Smooth muscle cell (in vitro differentiated cells): ENCODE measurements around the gene EXT2. TPM values are rescaled to one million over a fixed set of nuclear protein-coding genes. Genes with fewer than 3 reads are reported as not detected.

Experiments
- DNase-seq: peaks from one replicate; lab custom pipeline; 2025; ENCODE audit not compliant: unreplicated experiment; lab: John Stamatoyannopoulos, UW
- H2AFZ ChIP-seq: fragments of 200-600 bp; sonication (generic); 2 replicates; pipeline ENCODE4 v1.6.0; 2016; ENCODE audit warnings: antibody characterized with exemption, low read depth, mild to moderate bottlenecking
- H3F3A ChIP-seq: fragments of 200-600 bp; sonication (generic); 2 replicates; pipeline ENCODE4 v1.6.0; 2017; ENCODE audit warnings: antibody characterized with exemption, low read depth
- H3K27ac ChIP-seq: fragments of 200-600 bp; sonication (generic); 2 replicates; pipeline ENCODE4 v1.5.1; 2016; ENCODE audit warnings: low read depth, mild to moderate bottlenecking
- H3K27me3 ChIP-seq: fragments of 200-600 bp; sonication (generic); 2 replicates; pipeline ENCODE4 v1.6.1; 2016; ENCODE audit warnings: low read depth, mild to moderate bottlenecking
- H3K36me3 ChIP-seq: fragments of 200-600 bp; sonication (generic); 2 replicates; pipeline ENCODE4 v1.5.1; 2016; ENCODE audit warnings: low read depth
- H3K4me1 ChIP-seq: fragments of 200-600 bp; sonication (generic); 2 replicates; pipeline ENCODE4 v1.5.1; 2016; ENCODE audit warnings: low read depth
- H3K4me2 ChIP-seq: fragments of 200-600 bp; sonication (generic); 2 replicates; pipeline ENCODE4 v1.6.0; 2016; ENCODE audit warnings: mild to moderate bottlenecking
- H3K4me3 ChIP-seq: fragments of 200-600 bp; sonication (generic); 2 replicates; pipeline ENCODE4 v1.5.1; 2016; ENCODE audit warnings: mild to moderate bottlenecking
- H3K79me2 ChIP-seq: fragments of 200-600 bp; sonication (generic); 2 replicates; pipeline ENCODE4 v1.6.0; 2016; ENCODE audit warnings: low read depth, mild to moderate bottlenecking
- H3K9ac ChIP-seq: fragments of 200-600 bp; sonication (generic); 2 replicates; pipeline ENCODE4 v1.6.0; 2016; ENCODE audit warnings: low read depth
- H3K9me3 ChIP-seq: fragments of 200-600 bp; sonication (generic); replicated peaks from 2 replicates; pipeline ENCODE4 v1.5.1; 2016; ENCODE audit warnings: low read depth
- H4K20me1 ChIP-seq: fragments of 200-600 bp; sonication (generic); 2 replicates; pipeline ENCODE4 v1.6.0; 2016; ENCODE audit warnings: low read depth
- WGBS: methylation state at CpG from one replicate; pipeline ENCODE4 v1.1.7; 2016; ENCODE audit warnings: low lambda C conversion rate; 5-methylcytosine and 5-hydroxymethylcytosine counted together
- polyA plus RNA-seq: library from polyadenylated mRNA; unstranded; fragments of >200 nt; fragmentation: Nextera tagmentation; extraction: Ambion mirVana; gene quantifications from 2 replicates; pipeline ENCODE4 v1.2.1, GENCODE V29; 2016
- total RNA-seq: library from RNA; depleted of rRNA; stranded (reverse); fragments of >200 nt; gene quantifications from 2 replicates; pipeline ENCODE4 v1.2.3, GENCODE V29; 2014
- TF ChIP-seq, protein P1 (sequence below): fragments of 200-600 bp; sonication (generic); IDR thresholded peaks from 2 replicates; pipeline ENCODE4 v1.5.1; 2017; ENCODE audit warnings: borderline replicate concordance, mild to moderate bottlenecking, antibody characterized with exemption; ENCODE audit not compliant: insufficient read depth, poor library complexity, severe bottlenecking

Gene EXT2
- total and polyA plus RNA-seq, 2 experiments from 2014 or later: 87.6 to 144 TPM

DNA sequence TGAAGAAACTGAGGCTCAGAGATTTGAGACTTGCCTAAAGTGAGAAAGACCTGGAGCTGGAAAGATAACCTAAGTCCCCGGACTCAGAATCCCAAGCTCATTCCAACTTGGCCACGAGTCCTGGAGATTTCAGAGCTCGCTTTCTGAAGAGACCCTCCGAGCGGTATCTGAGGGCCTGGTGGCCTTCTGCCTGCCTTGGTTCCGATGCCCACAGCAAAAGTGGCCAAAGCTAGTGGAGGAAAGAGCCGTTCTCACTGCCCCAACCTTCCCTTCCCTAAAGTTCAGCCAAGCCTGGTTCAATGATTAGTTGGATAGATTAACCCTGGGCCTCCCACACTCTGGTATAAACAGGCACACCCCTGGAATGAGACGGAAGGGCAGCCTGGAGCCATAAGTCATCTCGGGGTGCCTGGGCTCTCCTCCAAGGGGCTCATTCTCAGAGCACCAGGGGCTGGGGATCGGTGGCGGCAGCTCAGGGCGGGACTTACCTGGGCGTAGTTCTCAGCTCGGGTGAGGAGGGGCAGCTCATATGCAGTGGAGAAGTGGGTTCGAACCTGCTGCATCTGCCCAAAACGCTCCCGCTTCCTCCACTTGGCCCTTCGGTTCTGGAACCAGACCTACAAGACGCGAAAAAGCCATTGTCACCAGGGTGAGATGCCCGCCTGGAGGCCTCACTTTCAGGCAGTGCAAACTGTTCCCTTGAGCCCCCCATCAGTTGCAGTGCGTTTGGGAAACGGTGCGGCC, 171.7 kb downstream of the EXT2 start:
- no peaks in the 10 kb centered on the region for H3K27me3 ChIP-seq
- no peaks in the 10 kb centered on the region for H3F3A ChIP-seq
- H3K27ac ChIP-seq: no peak overlapping the region
- WGBS: 92% methylated on average over 24 of the region's 24 CpGs
- H2AFZ ChIP-seq: no peak overlapping the region
- no peak for DNase-seq
- H3K4me2 ChIP-seq: no peak overlapping the region
- peaks cover 6% of the 10 kb centered on the region for H3K4me1 ChIP-seq
- H3K79me2 ChIP-seq: no peaks in the 10 kb centered on the region
- no peak overlapping the region for H3K9ac ChIP-seq
- H3K36me3 ChIP-seq: no peaks in the 10 kb centered on the region
- no peaks in the 10 kb centered on the region for H4K20me1 ChIP-seq
- no peak overlapping the region for H3K4me3 ChIP-seq
- H3K9me3 ChIP-seq: no peaks in the 10 kb centered on the region
- TF ChIP-seq, protein P1, sequence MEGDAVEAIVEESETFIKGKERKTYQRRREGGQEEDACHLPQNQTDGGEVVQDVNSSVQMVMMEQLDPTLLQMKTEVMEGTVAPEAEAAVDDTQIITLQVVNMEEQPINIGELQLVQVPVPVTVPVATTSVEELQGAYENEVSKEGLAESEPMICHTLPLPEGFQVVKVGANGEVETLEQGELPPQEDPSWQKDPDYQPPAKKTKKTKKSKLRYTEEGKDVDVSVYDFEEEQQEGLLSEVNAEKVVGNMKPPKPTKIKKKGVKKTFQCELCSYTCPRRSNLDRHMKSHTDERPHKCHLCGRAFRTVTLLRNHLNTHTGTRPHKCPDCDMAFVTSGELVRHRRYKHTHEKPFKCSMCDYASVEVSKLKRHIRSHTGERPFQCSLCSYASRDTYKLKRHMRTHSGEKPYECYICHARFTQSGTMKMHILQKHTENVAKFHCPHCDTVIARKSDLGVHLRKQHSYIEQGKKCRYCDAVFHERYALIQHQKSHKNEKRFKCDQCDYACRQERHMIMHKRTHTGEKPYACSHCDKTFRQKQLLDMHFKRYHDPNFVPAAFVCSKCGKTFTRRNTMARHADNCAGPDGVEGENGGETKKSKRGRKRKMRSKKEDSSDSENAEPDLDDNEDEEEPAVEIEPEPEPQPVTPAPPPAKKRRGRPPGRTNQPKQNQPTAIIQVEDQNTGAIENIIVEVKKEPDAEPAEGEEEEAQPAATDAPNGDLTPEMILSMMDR: no peak

DNA sequence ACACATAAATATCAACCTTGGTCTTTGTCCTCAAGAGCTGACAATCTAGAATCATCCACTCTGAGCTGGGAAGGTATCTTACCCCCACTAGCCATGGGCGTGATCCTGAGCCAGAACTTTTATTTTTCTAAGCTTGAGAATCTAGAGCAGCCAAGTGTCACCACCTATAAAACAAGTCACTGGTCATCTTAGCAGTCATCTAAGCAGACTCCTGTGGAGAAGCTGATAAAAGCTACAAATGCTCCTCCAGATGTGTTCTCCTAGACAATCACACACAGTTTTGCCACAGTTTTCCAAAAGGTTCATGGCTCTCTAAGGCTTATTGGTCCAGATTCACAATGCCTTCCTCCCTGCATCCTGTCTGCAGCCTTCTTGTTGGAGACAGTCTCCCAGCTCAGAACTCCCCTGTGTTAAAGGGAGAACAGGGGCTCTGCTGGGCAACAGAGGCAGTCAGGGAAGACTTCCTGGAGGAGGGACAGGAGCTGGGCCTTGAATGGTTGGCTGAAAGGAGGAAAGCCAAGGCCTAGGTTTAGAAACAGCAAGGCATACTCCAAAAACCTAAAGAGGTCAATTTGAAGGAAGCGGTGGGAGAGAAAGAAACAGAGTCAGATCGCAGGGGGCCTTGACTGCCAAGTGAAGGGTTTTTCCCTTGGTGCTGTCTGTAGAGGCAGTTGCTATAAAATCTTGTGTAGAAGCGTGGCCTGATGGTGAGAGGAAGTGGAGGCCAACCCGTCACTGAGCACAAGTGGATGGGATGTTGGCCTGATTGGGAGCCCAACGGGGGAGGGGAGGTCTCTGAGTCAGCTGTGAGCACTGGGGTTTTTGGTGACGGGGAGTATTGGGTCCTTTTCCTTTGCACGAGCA, 172.5 kb downstream of the EXT2 start:
- Histone ChIP-seq H3K27me3 (no peaks in the 10 kb centered on the region), H3K9ac (no peak overlapping the region), H3F3A (no peaks in the 10 kb centered on the region), H4K20me1 (no peaks in the 10 kb centered on the region), H3K4me2 (no peak overlapping the region), H3K4me3 (no peak overlapping the region), H3K9me3 (no peaks in the 10 kb centered on the region), H3K4me1 (peaks cover 6% of the 10 kb centered on the region), H3K36me3 (no peaks in the 10 kb centered on the region), H3K79me2 (no peaks in the 10 kb centered on the region), H3K27ac (no peak overlapping the region), H2AFZ (no peak overlapping the region)
- DNase-seq: no peak
- TF ChIP-seq, protein P1: no peak
- 79% methylated on average over 7 of the region's 8 CpGs for WGBS

GRCh38 chr11:44268614-44269080, 173.2 kb downstream of the EXT2 start:
- peaks cover 6% of the 10 kb centered on the region for H3K4me1 ChIP-seq
- no peak overlapping the region for H3K4me2 ChIP-seq
- TF ChIP-seq, protein P1: no peak

More at GRCh38 chr11:44268614-44269080, 173.2 kb downstream of the EXT2 start:
- WGBS: 83% methylated on average over 5 of the region's 5 CpGs
- H3F3A ChIP-seq: no peaks in the 10 kb centered on the region
- H3K9ac ChIP-seq: no peak overlapping the region
- no peaks in the 10 kb centered on the region for H4K20me1 ChIP-seq
- no peaks in the 10 kb centered on the region for H3K79me2 ChIP-seq
- no peaks in the 10 kb centered on the region for H3K36me3 ChIP-seq
- H3K9me3 ChIP-seq: no peaks in the 10 kb centered on the region
- H3K4me3 ChIP-seq: no peak overlapping the region
- no peak overlapping the region for H2AFZ ChIP-seq
- no peaks in the 10 kb centered on the region for H3K27me3 ChIP-seq
- H3K27ac ChIP-seq: no peak overlapping the region
- DNase-seq: no peak
